K562 (cell line): ENCODE measurements around the gene DPYSL4. TPM values are rescaled to one million over a fixed set of nuclear protein-coding genes. Genes with fewer than 3 reads are reported as not detected.

ENCODE experiments used
- ATAC-seq: fragments of 200-7000 bp; cut with Tn5 transposase; 3 replicates; pipeline ENCODE4 v1.9.1; 2020; ENCODE audit warnings: moderate library complexity
- BruUV-seq: library from RNA; stranded (reverse); fragments of 400-500 nt; replicated peaks from 2 replicates; lab custom pipeline; 2021; lab: Mats Ljungman, UMichigan
- CTCF ChIA-PET: fragments of 300-600 bp; formaldehyde crosslinking; extraction: SDS; loops from one replicate; lab custom pipeline; 2021; ENCODE audit warnings: low intra/inter-chr PET ratio; lab: Yijun Ruan, JAX
- POLR2A ChIA-PET: fragments of 300-600, 350-650 bp; sonication (Branson Sonifier 250); formaldehyde crosslinking; extraction: SDS; loops from one replicate; lab custom pipeline; 2021; ENCODE audit warnings: antibody characterized with exemption, inconsistent platforms; lab: Yijun Ruan, JAX
- DNase-seq, 4 experiments: peaks; one replicate each; pipeline versions ENCODE4 v3.0.0 to v3.0.0-alpha.2; 2011 to 2018; ENCODE audit warnings: low spot score in 3 of 4, mixed read lengths in 3 of 4; ENCODE audit errors: extremely low read depth in 1 of 4
- FAIRE-seq: peaks from 2 replicates; lab custom pipeline; 2011; peaks lifted over from hg19 to GRCh38; lab: Jason Lieb, UNC
- H2AFZ ChIP-seq: 2 replicates; pipeline ENCODE4 v1.6.0; 2011; ENCODE audit warnings: low read depth, low read length, control low read depth, inconsistent platforms
- H3K27ac ChIP-seq: fragments of 200-600 bp; 3 replicates; pipeline ENCODE4 v1.8.0; 2011; ENCODE audit warnings: low read depth, mild to moderate bottlenecking, control low read depth, inconsistent platforms, low read length, moderate library complexity, mixed read lengths; ENCODE audit errors: extremely low read depth
- H3K27me3 ChIP-seq, 2 experiments: fragments of 300-600 bp in 1 of 2; 2 replicates in 1 of 2; 3 replicates in 1 of 2; pipeline versions ENCODE4 v1.6.0 to v1.8.0; 2011; ENCODE audit warnings: inconsistent platforms in 2 of 2, low read length in 2 of 2, mild to moderate bottlenecking in 1 of 2, mixed read lengths in 1 of 2, moderate library complexity in 1 of 2; ENCODE audit not compliant: control insufficient read depth in 2 of 2, insufficient read depth in 2 of 2
- H3K36me3 ChIP-seq: fragments of 300-600 bp; 3 replicates; pipeline ENCODE4 v1.8.0; 2011; ENCODE audit warnings: mild to moderate bottlenecking, low read length, inconsistent platforms; ENCODE audit not compliant: control insufficient read depth, insufficient read depth
- H3K4me1 ChIP-seq, 2 experiments: fragments of 200-600 bp in 1 of 2; replicated peaks in 1 of 2; 2 replicates in 1 of 2; 3 replicates in 1 of 2; pipeline versions ENCODE4 v1.5.1 to v1.8.0; 2011; ENCODE audit warnings: inconsistent platforms in 2 of 2, low read length in 2 of 2, mild to moderate bottlenecking in 1 of 2, mixed read lengths in 1 of 2, moderate library complexity in 1 of 2; ENCODE audit not compliant: control insufficient read depth in 2 of 2, insufficient read depth in 2 of 2
- H3K4me2 ChIP-seq: 2 replicates; pipeline ENCODE4 v1.6.1; 2011; ENCODE audit warnings: low read length, control low read depth, inconsistent platforms, mixed read lengths; ENCODE audit not compliant: insufficient read depth
- H3K4me3 ChIP-seq: fragments of 200-600 bp; sonication (generic), shearing (Covaris generic); 2 replicates; pipeline ENCODE4 v1.5.1; 2016; ENCODE audit warnings: control low read depth, inconsistent platforms
- H3K79me2 ChIP-seq: fragments of 200-600 bp; 3 replicates; pipeline ENCODE4 v1.8.0; 2011; ENCODE audit warnings: low read length, inconsistent platforms; ENCODE audit not compliant: control insufficient read depth, insufficient read depth
- H3K9ac ChIP-seq, 2 experiments: 2 replicates each; pipeline versions ENCODE4 v1.6.0 to v1.6.1; 2011; ENCODE audit warnings: low read depth in 2 of 2, low read length in 2 of 2, control low read depth in 1 of 2, inconsistent platforms in 1 of 2, mild to moderate bottlenecking in 1 of 2, mixed read lengths in 1 of 2; ENCODE audit not compliant: insufficient read depth in 1 of 2
- H3K9me1 ChIP-seq: one replicate; pipeline ENCODE4 v1.6.0; 2011; ENCODE audit warnings: inconsistent platforms, mild to moderate bottlenecking, low read length, moderate library complexity; ENCODE audit not compliant: control insufficient read depth, insufficient read depth
- H3K9me3 ChIP-seq: replicated peaks from 2 replicates; pipeline ENCODE4 v1.5.1; 2011; ENCODE audit warnings: low read depth, low read length, inconsistent platforms; ENCODE audit not compliant: control insufficient read depth, insufficient read depth
- H4K20me1 ChIP-seq: replicated peaks from 2 replicates; pipeline ENCODE4 v1.6.1; 2011; ENCODE audit warnings: low read length, inconsistent platforms, mixed read lengths; ENCODE audit not compliant: control insufficient read depth, insufficient read depth
- FUS ChIP-seq: fragments of 200-400 bp; formaldehyde crosslinking; optimal IDR thresholded peaks from 2 replicates; pipeline ENCODE3; 2017; ENCODE audit warnings: low read depth, low read length
- GATAD2B ChIP-seq: fragments of 450-650 bp; IDR thresholded peaks from 2 replicates; pipeline ENCODE4 v1.6.1; 2017; ENCODE audit warnings: mild to moderate bottlenecking, borderline replicate concordance
- KAT2B ChIP-seq: IDR thresholded peaks from one replicate; pipeline ENCODE4 v1.6.1; 2012; ENCODE audit warnings: low read depth, mild to moderate bottlenecking, control low read depth, inconsistent platforms, low read length, moderate library complexity
- MBD1 ChIP-seq: fragments of 250-450 bp; sonication (Bioruptor Pico); IDR thresholded peaks from 2 replicates; pipeline ENCODE4 v1.8.0; 2022; ENCODE audit warnings: inconsistent platforms
- NR2C1 ChIP-seq, 2 experiments: fragments of 450-650 bp; IDR thresholded peaks; 2 replicates each; pipeline ENCODE4 v1.6.1; 2017; ENCODE audit warnings: mild to moderate bottlenecking in 2 of 2, antibody characterized with exemption in 1 of 2, inconsistent platforms in 1 of 2, missing compliant biosample characterization in 1 of 2, missing genetic modification characterization in 1 of 2
- ZNF324 ChIP-seq: fragments of 250-450 bp; sonication (Bioruptor Pico); IDR thresholded peaks from 2 replicates; pipeline ENCODE4 v1.4.0; 2020; ENCODE audit warnings: mild to moderate bottlenecking
- ZNF384 ChIP-seq: IDR thresholded peaks from 2 replicates; pipeline ENCODE4 v1.6.1; 2012; ENCODE audit warnings: low read depth, low read length, improper control_type of control experiment
- WGBS: fragments of 100-300 bp; shearing (Covaris generic); methylation state at CpG from one replicate; pipeline ENCODE4 v1.1.6; 2016; ENCODE audit warnings: low coverage, mixed read lengths; ENCODE audit not compliant: insufficient coverage; ENCODE audit errors: missing lambda C conversion rate; 5-methylcytosine and 5-hydroxymethylcytosine counted together
- in situ Hi-C: fragments of 300-500 bp; cut with MboI; formaldehyde crosslinking; loops from 4 replicates; pipeline ENCODE4 v1.15.0; 2018; ENCODE audit warnings: inconsistent platforms, mixed read lengths
- intact Hi-C: fragments of 100-400 bp; cut with micrococcal nuclease; formaldehyde crosslinking; loops from 2 replicates; pipeline ENCODE4 v1.14.2; 2022
- polyA plus RNA-seq, 8 experiments: library from polyadenylated mRNA; depleted of rRNA in 4 of 8; stranded (reverse) in 5 of 8; unstranded in 3 of 8; fragments of >200 nt; fragmentation: Nextera tagmentation in 2 of 8; fragmentation: Illumina TruSeq in 1 of 8; extraction: Ambion mirVana in 2 of 8; extraction: Trizol in 1 of 8; gene quantifications; 2 replicates each; pipeline versions ENCODE4 v1.2.1 to v1.2.3, GENCODE V29; 2011 to 2014; ENCODE audit warnings: inconsistent platforms in 1 of 8, missing spikeins in 1 of 8
- total RNA-seq, 7 experiments: library from RNA; depleted of rRNA in 6 of 7; stranded (reverse); fragments of >200 nt in 6 of 7; fragmentation: Illumina TruSeq in 2 of 7; extraction: Trizol in 2 of 7; gene quantifications; 2 replicates each; pipeline versions ENCODE4 v1.2.1 to v1.2.3, GENCODE V29; 2011 to 2021; ENCODE audit warnings: low replicate concordance in 1 of 7

Gene DPYSL4
- total and polyA plus RNA-seq, 9 of the 15 experiments (the other 6 are each of a cell fraction or from before 2014, with no cell fraction given): 0.03 TPM; not detected in 8

- Histone ChIP-seq H3K4me1 (no peaks in the 10 kb centered on the region; a peak in 1 of 5 replicates), H3K79me2 (no peaks in the 10 kb centered on the region), H3K27me3 (peaks cover 0 to 16% of the 10 kb centered on the region in 2 experiments; a peak in 2 of 5 replicates), H4K20me1 (no peaks in the 10 kb centered on the region; the same call in 1 of the 2 replicates), H3K27ac (no peak overlapping the region), H2AFZ (no peak overlapping the region), H3K9me3 (no peaks in the 10 kb centered on the region), H3K36me3 (no peaks in the 10 kb centered on the region), H3K4me2 (no peak overlapping the region), H3K4me3 (no peak overlapping the region), H3K9ac (no peak overlapping the region), H3K9me1 (no peaks in the 10 kb centered on the region)
- intact Hi-C loops (no loop called here), in situ Hi-C loops (no loop called here)
- ATAC-seq (no peak), DNase-seq (no peak), FAIRE-seq (no peak)
- BruUV-seq: no TSS peak
- 0% methylated on average over 7 of the region's 13 CpGs for WGBS
- ChIA-PET POLR2A (no interaction called here), CTCF (no interaction called here)
- no peak for TF ChIP-seq ZNF324 (CRISPR knock-in tag)
- TF ChIP-seq MBD1 (CRISPR knock-in tag): no peak
- TF ChIP-seq KAT2B: no peak
- no peak for TF ChIP-seq FUS
- TF ChIP-seq NR2C1 (IDR thresholded peaks at IDR 0.05): no peak
- no peak for TF ChIP-seq NR2C1 (tag; IDR thresholded peaks at IDR 0.05)
- TF ChIP-seq ZNF384: no peak
- TF ChIP-seq GATAD2B: no peak
Observed at GRCh38 chr10:132195366-132196075, 8.8 kb downstream of the DPYSL4 start.
